ENCODE results near the gene F10.

Gene F10

GRCh38 chr13:113117911-113118260, 4.7 kb upstream of the F10 start:
- no peak for DNase-seq

GRCh38 chr13:113118261-113119021, 4.2 kb upstream of the F10 start:
- no peak for DNase-seq

GRCh38 chr13:113119166-113119821, 3.3 kb upstream of the F10 start:
- DNase-seq: no peak

GRCh38 chr13:113119822-113120189, 2.8 kb upstream of the F10 start:
- DNase-seq: no peak

GRCh38 chr13:113120300-113121182, 2.1 kb upstream of the F10 start:
- no peak for DNase-seq

- DNase-seq: no peak
Observed at GRCh38 chr13:113121183-113121927, 1.2 kb upstream of the F10 start.

- DNase-seq: no peak
Observed at GRCh38 chr13:113121928-113122471, 599 bp upstream of the F10 start.

GRCh38 chr13:113123226-113124201, 915 bp downstream of the F10 start:
- no peak for DNase-seq

- no peak for DNase-seq
Observed at GRCh38 chr13:113124211-113124970, 1.8 kb downstream of the F10 start.

- no peak for DNase-seq
Observed at GRCh38 chr13:113125506-113126264, 3.1 kb downstream of the F10 start.

- DNase-seq: no peak
Observed at GRCh38 chr13:113126265-113127150, 3.9 kb downstream of the F10 start.

GRCh38 chr13:113129480-113129879, 6.9 kb downstream of the F10 start:
- DNase-seq: no peak

GRCh38 chr13:113129921-113130750, 7.5 kb downstream of the F10 start:
- no peak for DNase-seq

- DNase-seq: no peak
Observed at GRCh38 chr13:113135281-113135760, 12.7 kb downstream of the F10 start.

- no peak for DNase-seq
Observed at GRCh38 chr13:113137691-113138298, 15.2 kb downstream of the F10 start.

- no peak for DNase-seq
Observed at GRCh38 chr13:113138792-113139551, 16.4 kb downstream of the F10 start.

Data from SIG-M5 (cell line).